Measurements from ENCODE around the gene DNAJC1.

- TF ChIP-seq CTCF (conservative IDR thresholded peaks at IDR 0.05; ENCODE audit: low read depth, low read length) = peak; percentile 48
- TF ChIP-seq POLR2A (IDR thresholded peaks at IDR 0.05; ENCODE audit: low read depth, low read length) = no peak
- TF ChIP-seq CEBPB (IDR thresholded peaks at IDR 0.05; ENCODE audit: low read depth, low read length) = no peak
- TF ChIP-seq MAFK (IDR thresholded peaks at IDR 0.05; ENCODE audit: low read depth, low read length) = no peak
- TF ChIP-seq MXI1 (IDR thresholded peaks at IDR 0.05; ENCODE audit: borderline replicate concordance, low read depth, low read length) = no peak
- TF ChIP-seq RCOR1 (IDR thresholded peaks at IDR 0.05; ENCODE audit: insufficient replicate concordance, low read length) = no peak
- peak; percentile 28; the same call in 1 of the 2 replicates for TF ChIP-seq RAD21 (IDR thresholded peaks at IDR 0.05; ENCODE audit: low read length)
- no peak for TF ChIP-seq BHLHE40 (IDR thresholded peaks at IDR 0.05; ENCODE audit: low read depth, low read length)
- TF ChIP-seq MAZ (IDR thresholded peaks at IDR 0.05; ENCODE audit: borderline replicate concordance, low read depth, low read length) = no peak
- TF ChIP-seq USF2 (IDR thresholded peaks at IDR 0.05; ENCODE audit: low read depth, low read length) = no peak
- TF ChIP-seq RFX5 (IDR thresholded peaks at IDR 0.05; ENCODE audit: low read depth, low read length) = no peak
- no peak for TF ChIP-seq CHD1 (IDR thresholded peaks at IDR 0.05; ENCODE audit: low read depth, low read length)
- peak; percentile 33; the same call in 1 of the 2 replicates for TF ChIP-seq SMC3 (IDR thresholded peaks at IDR 0.05; ENCODE audit: low read depth, low read length)
- no peak for TF ChIP-seq NFE2L2 (IDR thresholded peaks at IDR 0.05; ENCODE audit: low read depth, low read length)
These were observed 7.5 kb upstream of the DNAJC1 start for GRCh38 chr10:22010973-22011408.

All from IMR-90 (cell line).